LNCaP clone FGC (cell line): ENCODE data around the gene NUDT3.

Experiments
- DNase-seq: peaks from one replicate; pipeline ENCODE4 v3.0.0-alpha.2; 2011; ENCODE audit warnings: low read depth
- H3K4me3 ChIP-seq: 2 replicates; pipeline ENCODE4 v1.5.1; 2011; ENCODE audit warnings: mild to moderate bottlenecking, low read depth, low read length, control low read depth
- CTCF ChIP-seq: IDR thresholded peaks from 2 replicates; pipeline ENCODE4 v1.5.1; 2012; ENCODE audit warnings: mild to moderate bottlenecking; ENCODE audit not compliant: control insufficient read depth, insufficient read depth; ENCODE audit errors: extremely low read depth

Gene NUDT3

DNA sequence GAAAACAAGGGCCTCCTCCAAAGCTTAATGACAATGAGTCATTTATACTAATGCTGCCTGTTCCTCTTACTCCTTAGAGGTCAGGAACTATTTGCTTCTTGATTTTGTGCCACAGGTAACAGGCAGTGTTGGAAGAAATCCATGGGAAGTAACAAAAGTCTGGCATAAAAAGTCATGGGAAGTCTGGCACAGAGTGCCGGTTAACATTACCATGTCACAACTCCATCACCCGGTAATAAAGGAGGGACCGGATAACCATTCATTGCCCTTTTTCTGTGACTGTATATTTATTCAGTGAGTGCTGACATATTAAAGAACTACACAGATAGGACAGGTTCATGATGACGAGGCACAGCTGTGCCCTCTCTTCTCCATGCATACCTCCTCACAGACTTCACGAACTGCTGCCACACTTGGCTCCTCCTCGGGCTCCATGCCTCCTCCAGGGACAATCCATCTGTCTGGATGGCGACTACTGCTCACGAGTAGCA, 50.9 kb downstream of the NUDT3 start:
- no peak overlapping the region for H3K4me3 ChIP-seq
- no peak for TF ChIP-seq CTCF
- DNase-seq: peak; percentile 92

GRCh38 chr6:34340906-34341480, 51.5 kb downstream of the NUDT3 start:
- H3K4me3 ChIP-seq: no peak overlapping the region
- no peak for TF ChIP-seq CTCF
- DNase-seq: no peak

DNA sequence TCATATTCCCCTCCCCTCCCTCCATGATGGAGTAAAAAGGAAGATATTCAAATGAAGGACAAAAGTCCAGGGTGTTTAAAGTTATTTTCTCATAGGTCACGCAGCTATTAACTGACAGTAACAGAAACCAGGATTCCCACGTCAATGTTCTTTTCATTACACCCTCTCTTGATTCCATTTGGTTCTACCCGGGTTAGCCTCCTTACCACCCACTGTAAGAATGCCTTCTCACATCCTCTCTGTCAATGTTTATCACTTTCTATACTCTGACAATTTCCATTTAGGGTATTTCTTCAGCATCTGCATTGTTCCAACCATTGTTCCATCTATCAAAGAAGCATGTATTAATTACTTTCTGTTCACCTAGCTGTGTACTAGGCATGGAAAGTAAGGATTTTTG, 52.1 kb downstream of the NUDT3 start:
- no peak for DNase-seq
- no peak overlapping the region for H3K4me3 ChIP-seq
- no peak for TF ChIP-seq CTCF

GRCh38 chr6:34339971-34340370, 52.5 kb downstream of the NUDT3 start:
- no peak overlapping the region for H3K4me3 ChIP-seq
- no peak for TF ChIP-seq CTCF
- no peak for DNase-seq

GRCh38 chr6:34339432-34339831, 53.0 kb downstream of the NUDT3 start:
- no peak overlapping the region for H3K4me3 ChIP-seq
- no peak for DNase-seq
- TF ChIP-seq CTCF: no peak

DNA sequence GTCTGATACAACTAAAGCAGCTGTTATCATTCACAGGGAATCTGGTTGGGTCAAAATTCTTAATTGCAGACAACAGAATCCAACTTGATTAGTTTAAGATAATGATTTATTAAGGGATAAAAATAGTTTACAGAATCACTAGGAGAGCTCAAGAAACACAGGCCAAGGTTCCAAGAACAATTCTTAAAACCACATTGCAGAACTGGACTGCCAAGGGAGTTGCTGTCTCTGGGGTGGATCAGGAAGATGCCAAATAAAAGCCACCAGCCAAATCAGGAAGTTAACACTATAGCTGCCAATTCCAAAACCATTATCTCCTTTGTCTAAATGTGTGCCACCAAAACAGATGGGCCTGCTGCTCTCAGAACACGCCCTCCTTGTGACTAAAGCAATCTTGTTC, 53.7 kb downstream of the NUDT3 start:
- no peak for DNase-seq
- H3K4me3 ChIP-seq: no peak overlapping the region
- no peak for TF ChIP-seq CTCF

DNA sequence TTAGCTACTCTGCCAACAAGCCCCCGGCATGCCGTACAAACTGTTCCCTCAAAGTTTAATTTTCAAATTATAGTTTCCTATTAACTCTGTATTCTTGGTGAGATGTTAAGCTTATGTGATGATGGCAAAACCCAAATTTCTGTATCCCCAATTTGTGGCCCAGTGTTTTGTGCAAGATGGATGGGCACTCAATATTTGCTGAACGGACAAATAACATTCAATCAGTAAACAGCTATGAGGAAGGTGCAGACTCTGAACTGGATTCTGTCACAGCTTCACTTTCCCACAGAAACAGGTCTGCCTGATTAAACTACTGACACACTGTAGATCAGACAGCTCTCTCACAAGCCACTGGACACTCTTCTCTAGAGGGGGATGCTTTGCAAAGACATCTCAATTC, 54.1 kb downstream of the NUDT3 start:
- TF ChIP-seq CTCF: no peak
- no peak for DNase-seq
- H3K4me3 ChIP-seq: no peak overlapping the region
